Thyroid gland (tissue), 4 donors: ENCODE measurements around the gene ELL.

Source experiments
- CTCF ChIP-seq, 6 experiments: fragments of 200-600 bp in 3 of 6; fragments of 450-650 bp in 3 of 6; sonication (generic) in 3 of 6; IDR thresholded peaks; one replicate each; pipeline ENCODE4 v1.5.1; 2016 to 2019; ENCODE audit warnings: antibody characterized with exemption in 6 of 6, mild to moderate bottlenecking in 2 of 6, inconsistent platforms in 1 of 6, moderate library complexity in 1 of 6
- POLR2A ChIP-seq, 2 donors: fragments of 450-650 bp; IDR thresholded peaks; one replicate each; pipeline ENCODE4 v1.6.1; 2017; ENCODE audit warnings: antibody characterized with exemption in 2 of 2, mild to moderate bottlenecking in 2 of 2, moderate library complexity in 1 of 2

- TF ChIP-seq POLR2A (IDR thresholded peaks at IDR 0.05) (no peak), CTCF (IDR thresholded peaks at IDR 0.05) (no peak)
Measured at GRCh38 chr19:18491995-18492953, 29.6 kb downstream of the ELL start.
